GM12878 (cell line): Measurements from ENCODE around the gene MTHFD1L. TPM values are rescaled to one million over a fixed set of nuclear protein-coding genes. Genes with fewer than 3 reads are reported as not detected.

Experiments
- ATAC-seq: fragments of 200-7000 bp; cut with Tn5 transposase; 3 replicates; pipeline ENCODE4 v1.9.1; 2020; ENCODE audit warnings: mild to moderate bottlenecking, moderate library complexity
- BruUV-seq: library from RNA; stranded (reverse); fragments of 400-500 nt; replicated peaks from 2 replicates; lab custom pipeline; 2021; lab: Mats Ljungman, UMichigan
- CTCF ChIA-PET: fragments of 300-600 bp; sonication (Branson Sonifier 250); formaldehyde crosslinking; extraction: SDS; loops from one replicate; lab custom pipeline; 2021; ENCODE audit warnings: inconsistent platforms; lab: Yijun Ruan, JAX
- POLR2A ChIA-PET: fragments of 350-600 bp; formaldehyde crosslinking; extraction: SDS; loops from one replicate; lab custom pipeline; 2021; ENCODE audit warnings: inconsistent platforms; lab: Charles Lee
- RAD21 ChIA-PET: fragments of 300-600 bp; sonication (Branson Sonifier 250); formaldehyde crosslinking; loops from one replicate; lab custom pipeline; 2023; ENCODE audit warnings: antibody characterized with exemption; ENCODE audit not compliant: unreplicated experiment; lab: Charles Lee
- SMC1A ChIA-PET: fragments of 300-600 bp; sonication (Branson Sonifier 250); formaldehyde crosslinking; loops from one replicate; lab custom pipeline; 2023; ENCODE audit not compliant: unreplicated experiment, uncharacterized antibody; lab: Charles Lee
- DNase-seq: peaks from one replicate; pipeline ENCODE4 v3.0.0-alpha.2; 2011; ENCODE audit warnings: low read depth, low spot score
- FAIRE-seq: peaks from 3 replicates; lab custom pipeline; 2011; peaks lifted over from hg19 to GRCh38; lab: Jason Lieb, UNC
- H2AFZ ChIP-seq: 2 replicates; pipeline ENCODE4 v1.6.0; 2011; ENCODE audit warnings: low read depth, low read length, control low read depth; ENCODE audit not compliant: control insufficient read depth
- H3K27ac ChIP-seq: 2 replicates; pipeline ENCODE4 v1.5.1; 2011; ENCODE audit warnings: control low read depth; ENCODE audit not compliant: control insufficient read depth, insufficient read depth
- H3K27me3 ChIP-seq, 2 experiments: replicated peaks in 1 of 2; 2 replicates each; pipeline versions ENCODE4 v1.6.0 to v1.6.1; 2011; ENCODE audit warnings: low read length in 1 of 2; ENCODE audit not compliant: control insufficient read depth in 2 of 2, insufficient read depth in 2 of 2
- H3K36me3 ChIP-seq, 2 experiments: 2 replicates each; pipeline ENCODE4 v1.5.1; 2011; ENCODE audit warnings: low read length in 1 of 2; ENCODE audit not compliant: control insufficient read depth in 2 of 2, insufficient read depth in 2 of 2
- H3K4me1 ChIP-seq: 2 replicates; pipeline ENCODE4 v1.6.1; 2011; ENCODE audit warnings: mild to moderate bottlenecking, low read length, moderate library complexity, mixed read lengths; ENCODE audit not compliant: control insufficient read depth, insufficient read depth
- H3K4me2 ChIP-seq: 2 replicates; pipeline ENCODE4 v1.6.0; 2011; ENCODE audit warnings: control low read depth; ENCODE audit not compliant: control insufficient read depth, insufficient read depth
- H3K4me3 ChIP-seq: fragments of 200-600 bp; sonication (generic); 2 replicates; pipeline ENCODE4 v1.5.1; 2016
- H3K79me2 ChIP-seq: 2 replicates; pipeline ENCODE4 v1.6.0; 2011; ENCODE audit warnings: low read length; ENCODE audit not compliant: control insufficient read depth, insufficient read depth
- H3K9ac ChIP-seq: 2 replicates; pipeline ENCODE4 v1.8.0; 2011; ENCODE audit warnings: low read length, control low read depth, mixed read lengths; ENCODE audit not compliant: control insufficient read depth, insufficient read depth
- H3K9me3 ChIP-seq: replicated peaks from 3 replicates; pipeline ENCODE4 v1.5.1; 2011; ENCODE audit warnings: mild to moderate bottlenecking, low read length; ENCODE audit not compliant: control insufficient read depth, insufficient read depth
- H4K20me1 ChIP-seq: 2 replicates; pipeline ENCODE4 v1.6.0; 2011; ENCODE audit not compliant: control insufficient read depth, insufficient read depth
- BMI1 ChIP-seq: fragments of 450-650 bp; IDR thresholded peaks from 2 replicates; pipeline ENCODE4 v1.6.1; 2016; ENCODE audit warnings: mild to moderate bottlenecking, moderate library complexity, borderline replicate concordance
- CBFB ChIP-seq: IDR thresholded peaks from 2 replicates; pipeline ENCODE4 v1.6.1; 2016; ENCODE audit warnings: antibody characterized with exemption, low read depth
- CEBPZ ChIP-seq: fragments of 150-350 bp; IDR thresholded peaks from 2 replicates; pipeline ENCODE4 v1.6.1; 2016; ENCODE audit warnings: low read depth, low read length
- GABPA ChIP-seq: IDR thresholded peaks from 2 replicates; pipeline ENCODE4 v1.6.1; 2014; ENCODE audit warnings: antibody characterized with exemption, low read depth, mild to moderate bottlenecking, inconsistent platforms
- HCFC1 ChIP-seq: fragments of 150-350 bp; IDR thresholded peaks from 2 replicates; pipeline ENCODE4 v1.6.1; 2014; ENCODE audit warnings: low read length
- HSF1 ChIP-seq: fragments of 150-350 bp; IDR thresholded peaks from 2 replicates; pipeline ENCODE4 v1.6.1; 2014; ENCODE audit warnings: mild to moderate bottlenecking, low read depth, low read length
- MLLT1 ChIP-seq: fragments of 450-650 bp; IDR thresholded peaks from 2 replicates; pipeline ENCODE4 v1.6.1; 2016; ENCODE audit warnings: mild to moderate bottlenecking
- NR2C1 ChIP-seq: fragments of 450-650 bp; IDR thresholded peaks from 2 replicates; pipeline ENCODE4 v1.6.1; 2017; ENCODE audit warnings: antibody characterized with exemption, mild to moderate bottlenecking, moderate library complexity
- RB1 ChIP-seq: fragments of 450-650 bp; formaldehyde crosslinking; IDR thresholded peaks from 2 replicates; pipeline ENCODE4 v1.6.1; 2017; ENCODE audit warnings: mild to moderate bottlenecking, borderline replicate concordance
- SMAD5 ChIP-seq: IDR thresholded peaks from 2 replicates; pipeline ENCODE4 v1.6.1; 2016; ENCODE audit warnings: antibody characterized with exemption, low read depth
- SUPT20H ChIP-seq: IDR thresholded peaks from 2 replicates; pipeline ENCODE4 v1.6.1; 2011; ENCODE audit warnings: low read depth, mild to moderate bottlenecking, low read length, moderate library complexity, borderline replicate concordance; ENCODE audit not compliant: control insufficient read depth
- TARDBP ChIP-seq: IDR thresholded peaks from 2 replicates; pipeline ENCODE4 v1.6.1; 2016; ENCODE audit warnings: borderline replicate concordance
- TCF3 ChIP-seq: IDR thresholded peaks from 2 replicates; pipeline ENCODE4 v1.6.1; 2012; ENCODE audit warnings: low read depth, mild to moderate bottlenecking, low read length, borderline replicate concordance; ENCODE audit not compliant: insufficient read depth
- WGBS: methylation state at CpG from one replicate; pipeline ENCODE4 v1.1.6; 2016; ENCODE audit warnings: low lambda C conversion rate; ENCODE audit not compliant: insufficient replicate concordance, insufficient coverage; ENCODE audit errors: missing lambda C conversion rate; 5-methylcytosine and 5-hydroxymethylcytosine counted together
- in situ Hi-C: fragments of 300-500 bp; cut with MboI; formaldehyde crosslinking; loops from 9 replicates; pipeline ENCODE4 v1.14.3; 2018; ENCODE audit warnings: mixed read lengths
- intact Hi-C: fragments of 100-400 bp; cut with micrococcal nuclease; formaldehyde crosslinking; loops from one replicate; pipeline ENCODE4 v1.14.2; 2022; ENCODE audit not compliant: unreplicated experiment
- polyA plus RNA-seq, 11 experiments: library from polyadenylated mRNA; depleted of rRNA in 4 of 11; unstranded in 6 of 11; stranded (reverse) in 5 of 11; fragments of >200 nt; fragmentation: Nextera tagmentation in 4 of 11; fragmentation: Illumina TruSeq in 1 of 11; extraction: Ambion mirVana in 4 of 11; extraction: Trizol in 1 of 11; gene quantifications; 1 replicate in 1 of 11; 2 replicates in 10 of 11; pipeline versions ENCODE4 v1.2.1 to v1.2.3, GENCODE V29; 2011 to 2016; ENCODE audit warnings: inconsistent platforms in 2 of 11, missing spikeins in 2 of 11, low read depth in 1 of 11
- total RNA-seq, 4 experiments: library from RNA; depleted of rRNA in 3 of 4; stranded (reverse); fragments of >200 nt in 3 of 4; fragmentation: Illumina TruSeq in 1 of 4; extraction: Trizol in 1 of 4; gene quantifications; 2 replicates each; pipeline versions ENCODE4 v1.2.1 to v1.2.3, GENCODE V29; 2013 to 2021

The MTHFD1L gene
- total and polyA plus RNA-seq, 10 of the 15 experiments (the other 5 are each of a cell fraction or from before 2014, with no cell fraction given): 11.7 to 75.5 (median 28.8) TPM

- no TSS peak for BruUV-seq
- TF ChIP-seq SUPT20H: no peak
- TF ChIP-seq NR2C1: no peak
- TF ChIP-seq CBFB: no peak
- no peak for TF ChIP-seq TCF3
- TF ChIP-seq HSF1: no peak
- TF ChIP-seq CEBPZ: no peak
- TF ChIP-seq BMI1: no peak
- TF ChIP-seq SMAD5: no peak
- TF ChIP-seq MLLT1: no peak
- no peak for TF ChIP-seq GABPA
- no peak for TF ChIP-seq RB1
- no peak for TF ChIP-seq TARDBP
- no peak for TF ChIP-seq HCFC1
- DNase-seq: no peak
- RAD21 ChIA-PET: interaction anchor here (1.1 to 1.3 kb wide), 2 partner anchors 8 to 10 kb away, joined by 3 to 4 read pairs; no protein-coding TSS in a partner anchor
- H3K9ac ChIP-seq: no peak overlapping the region
- no peak overlapping the region for H3K4me2 ChIP-seq
- no peak for FAIRE-seq
- no peak overlapping the region for H3K4me3 ChIP-seq
- no peaks in the 10 kb centered on the region for H3K79me2 ChIP-seq
- CTCF ChIA-PET: interaction anchor here (1.2 to 2.8 kb wide), 6 partner anchors 9 to 330 kb away, joined by 3 to 28 read pairs (median 5); no protein-coding TSS in a partner anchor
- no peak overlapping the region for H2AFZ ChIP-seq
- H3K27me3 ChIP-seq: no peaks in the 10 kb centered on the region
- no peaks in the 10 kb centered on the region for H3K9me3 ChIP-seq
- no peak overlapping the region for H3K27ac ChIP-seq
- WGBS: 79% methylated on average over 6 of the region's 6 CpGs
- intact Hi-C loops (no loop called here), in situ Hi-C loops (no loop called here)
- peaks cover 14% of the 10 kb centered on the region for H3K4me1 ChIP-seq
- H4K20me1 ChIP-seq: no peaks in the 10 kb centered on the region
- POLR2A ChIA-PET: interaction anchor here (0.6 kb wide), 1 partner anchor 17 kb away, joined by 6 read pairs; no protein-coding TSS in a partner anchor
- ATAC-seq: no peak
- SMC1A ChIA-PET: interaction anchor here (0.9 to 1.5 kb wide), 3 partner anchors 9 to 319 kb away, joined by 4 to 9 read pairs (median 8); no protein-coding TSS in a partner anchor
- peaks cover 0 to 5% of the 10 kb centered on the region in 2 experiments; a peak in 2 of 4 replicates for H3K36me3 ChIP-seq
These were observed 139.7 kb downstream of the MTHFD1L start for GRCh38 chr6:151005164-151005563.
